Pons (tissue), 1 donor: ENCODE results near the gene GLB1L.
"Not testable (repeated sequence)": the region's sequence is repeated elsewhere in the genome, so short reads cannot be mapped to it uniquely, and the experiment has no call there.

Experiments used
- DNase-seq: peaks from one replicate; pipeline ENCODE4 v3.0.0-alpha.2; 2016; ENCODE audit warnings: low spot score

GLB1L gene

GRCh38 chr2:219245148-219245898 is at the start of gene GLB1L, which contains the start of gene STK16:
Gene GLB1L (minus strand): TSS chr2:219245444. CDS start chr2:219243573, 1,871 bp downstream.
Gene STK16 (plus strand): TSS chr2:219245479. CDS start chr2:219246000, 521 bp downstream.
- DNase-seq: peak; percentile 86

- DNase-seq: peak; percentile 78
These were observed 49.4 kb upstream of the GLB1L start for GRCh38 chr2:219294356-219295351.

GRCh38 chr2:219293736-219294231 is 48.5 kb upstream of the GLB1L start:
- no peak for DNase-seq

- no peak for DNase-seq
These were observed 47.4 kb upstream of the GLB1L start for GRCh38 chr2:219292616-219293015.

- DNase-seq: no peak
These were observed 46.8 kb upstream of the GLB1L start for GRCh38 chr2:219291910-219292490.

- no peak for DNase-seq
These were observed 46.1 kb upstream of the GLB1L start for GRCh38 chr2:219291394-219291793.

- no peak for DNase-seq
These were observed 45.3 kb upstream of the GLB1L start for GRCh38 chr2:219290381-219291171.

GRCh38 chr2:219289537-219290361 is 44.5 kb upstream of the GLB1L start:
- peak; percentile 95 for DNase-seq

GRCh38 chr2:219289195-219289536 is 43.9 kb upstream of the GLB1L start:
- no peak for DNase-seq

GRCh38 chr2:219287580-219288265 is 42.5 kb upstream of the GLB1L start:
- no peak for DNase-seq

- DNase-seq: not testable (repeated sequence)
These were observed 41.8 kb upstream of the GLB1L start for GRCh38 chr2:219287116-219287440.

- peak; percentile 70 for DNase-seq
These were observed 41.3 kb upstream of the GLB1L start for GRCh38 chr2:219286436-219287115.

GRCh38 chr2:219285894-219286425 is 40.7 kb upstream of the GLB1L start:
- DNase-seq: peak; percentile 50

- no peak for DNase-seq
These were observed 40.1 kb upstream of the GLB1L start for GRCh38 chr2:219285373-219285735.

- no peak for DNase-seq
These were observed 39.5 kb upstream of the GLB1L start for GRCh38 chr2:219284501-219285372.

GRCh38 chr2:219282943-219283581 is 37.8 kb upstream of the GLB1L start:
- no peak for DNase-seq

- peak; percentile 96 for DNase-seq
These were observed 37.1 kb upstream of the GLB1L start for GRCh38 chr2:219282375-219282774.

- DNase-seq: no peak
These were observed 36.3 kb upstream of the GLB1L start for GRCh38 chr2:219281588-219281987.
